A549 (cell line): ENCODE results near the gene TBXA2R.

ENCODE experiments used
- CTCF ChIP-seq: fragments of >200 bp; sonication (Bioruptor Twin); formaldehyde crosslinking; IDR thresholded peaks from 3 replicates; pipeline ENCODE4 v1.5.1; 2016
- E2F6 ChIP-seq: IDR thresholded peaks from 2 replicates; pipeline ENCODE4 v1.6.1; 2012; ENCODE audit warnings: low read depth, borderline replicate concordance
- ELK1 ChIP-seq: fragments of 150-350 bp; IDR thresholded peaks from 2 replicates; pipeline ENCODE4 v1.6.1; 2014; ENCODE audit warnings: low read depth, mild to moderate bottlenecking, low read length
- JUNB ChIP-seq: fragments of >200 bp; sonication (Bioruptor Twin); formaldehyde crosslinking; IDR thresholded peaks from 2 replicates; pipeline ENCODE4 v1.6.1; 2016
- NFE2L2 ChIP-seq: fragments of 150-350 bp; conservative IDR thresholded peaks from 2 replicates; pipeline ENCODE4 v1.6.1; 2014; ENCODE audit warnings: low read length
- POLR2A ChIP-seq: IDR thresholded peaks from 2 replicates; pipeline ENCODE4 v1.6.1; 2012; ENCODE audit warnings: mild to moderate bottlenecking, low read length
- RAD21 ChIP-seq, 2 experiments: fragments of >200 bp in 1 of 2; sonication (Bioruptor Twin) in 1 of 2; formaldehyde crosslinking in 1 of 2; IDR thresholded peaks in 1 of 2; conservative IDR thresholded peaks in 1 of 2; 2 replicates in 1 of 2; 3 replicates in 1 of 2; pipeline ENCODE4 v1.6.1; 2012 to 2018; ENCODE audit warnings: inconsistent platforms in 1 of 2
- RFX5 ChIP-seq: fragments of 450-650 bp; IDR thresholded peaks from 2 replicates; pipeline ENCODE4 v1.7.1; 2014; ENCODE audit warnings: antibody characterized with exemption, mild to moderate bottlenecking, moderate library complexity
- SMC3 ChIP-seq: fragments of >200 bp; sonication (Bioruptor Twin); formaldehyde crosslinking; IDR thresholded peaks from 3 replicates; pipeline ENCODE4 v1.6.1; 2018; ENCODE audit warnings: inconsistent platforms
- TFCP2L1 ChIP-seq: fragments of 250-450 bp; sonication (Bioruptor Pico); IDR thresholded peaks from 2 replicates; pipeline ENCODE4 v1.5.0; 2021; ENCODE audit warnings: mild to moderate bottlenecking

- TF ChIP-seq ELK1: no peak
- TF ChIP-seq CTCF: no peak
- TF ChIP-seq POLR2A: no peak
- no peak for TF ChIP-seq RAD21 (conservative IDR thresholded peaks at IDR 0.05 in 1 of 2, IDR thresholded peaks at IDR 0.05 in 1 of 2)
- TF ChIP-seq E2F6: no peak
- TF ChIP-seq RFX5: no peak
- TF ChIP-seq SMC3: no peak
- TF ChIP-seq JUNB: no peak
- no peak for TF ChIP-seq NFE2L2
- TF ChIP-seq TFCP2L1 (CRISPR knock-in tag): no peak
Observed at GRCh38 chr19:3646336-3647092, 39.8 kb upstream of the TBXA2R start.
